Heart right ventricle (tissue), 16 donors: ENCODE results near the gene OR6C2. TPM values are rescaled to one million over a fixed set of nuclear protein-coding genes. Genes with fewer than 3 reads are reported as not detected.

ENCODE experiments used
- ATAC-seq, 8 donors: fragments of 200-7000 bp; cut with Tn5 transposase; one replicate each; pipeline ENCODE4 v1.9.1; 2020; ENCODE audit warnings: mild to moderate bottlenecking in 8 of 8, moderate library complexity in 8 of 8, moderate number of reproducible peaks in 1 of 8
- DNase-seq, 2 donors: peaks; one replicate each; pipeline ENCODE4 v3.0.0-alpha.2; 2020
- H3K27ac ChIP-seq, 10 donors: fragments of 200-600 bp; sonication (generic) in 2 of 10; one replicate each; pipeline versions ENCODE4 v1.5.0 to v1.8.0; 2020 to 2022; ENCODE audit warnings: mild to moderate bottlenecking in 3 of 10
- H3K27me3 ChIP-seq, 7 donors: fragments of 200-600 bp; one replicate each; pipeline ENCODE4 v1.8.0; 2021 to 2022; ENCODE audit warnings: mild to moderate bottlenecking in 2 of 7
- H3K36me3 ChIP-seq, 9 donors: fragments of 200-600 bp; sonication (generic) in 1 of 9; one replicate each; pipeline versions ENCODE4 v1.5.0 to v1.8.0; 2020 to 2022; ENCODE audit warnings: mild to moderate bottlenecking in 2 of 9
- H3K4me1 ChIP-seq, 9 donors: fragments of 200-600 bp; sonication (generic) in 1 of 9; one replicate each; pipeline versions ENCODE4 v1.5.0 to v1.8.0; 2020 to 2022; ENCODE audit warnings: mild to moderate bottlenecking in 4 of 9
- H3K4me3 ChIP-seq, 10 donors: fragments of 200-600 bp; sonication (generic) in 2 of 10; one replicate each; pipeline versions ENCODE4 v1.5.0 to v1.8.0; 2020 to 2022; ENCODE audit warnings: mild to moderate bottlenecking in 7 of 10, moderate library complexity in 2 of 10
- H3K9me3 ChIP-seq, 11 donors: fragments of 200-600 bp in 10 of 11; sonication (generic) in 2 of 11; one replicate each; pipeline versions ENCODE4 v1.5.0 to v1.8.0; 2013 to 2022; ENCODE audit warnings: mild to moderate bottlenecking in 2 of 11, control low read depth in 1 of 11, moderate library complexity in 1 of 11
- WGBS, 2 donors: extraction: QIAGEN DNeasy Blood & Tissue Kit; methylation state at CpG; one replicate each; pipeline ENCODE4 v1.1.7; 2013; ENCODE audit warnings: inconsistent platforms in 1 of 2; 5-methylcytosine and 5-hydroxymethylcytosine counted together
- intact Hi-C, 10 donors: fragments of 100-400 bp; cut with DNase I; formaldehyde crosslinking; loops; one replicate each; pipeline versions ENCODE4 v1.11.1 to v1.14.2; 2022
- polyA plus RNA-seq, 2 donors: library from polyadenylated mRNA; stranded (reverse); fragments of 200-250 nt; gene quantifications; one replicate each; pipeline ENCODE4 v1.2.3, GENCODE V29; 2013
- total RNA-seq, 10 donors: library from RNA; stranded (reverse); fragmentation: NEBNext Ultra II Directional in 3 of 10; extraction: Animal tissue kit (Norgen Biotek cat#: 25700) in 3 of 10; gene quantifications; one replicate each; pipeline versions ENCODE4 v1.2.1 to v1.2.4, GENCODE V29; 2021 to 2023
- TF ChIP-seq, protein P1 (sequence below), 9 donors: fragments of 200-600 bp; sonication (generic) in 2 of 9; IDR thresholded peaks; one replicate each; pipeline versions ENCODE4 v1.5.0 to v1.8.0; 2021 to 2022; ENCODE audit warnings: antibody characterized with exemption in 9 of 9, mild to moderate bottlenecking in 5 of 9, moderate library complexity in 1 of 9
- donor health status: Arrhythmogenic right ventricular cardiomyopathy.
- donor health status: ischemic (EF 13 %, LVEDD 7.1; RV severe dilation, severe dysfunction).
- donor health status: healthy with polysubstance abuse.
- donor health status: DM: no; HTN: yes; CAD: no.
- donor health status: DM: no; HTN: no; CAD: no.
- donor health status: ischemic (EF 25% LVEDD 6.9; RV normal size, moderate dysfunction).
- donor health status: ischemic (EF 25% LVEDD 5.7; RV mildly dilated, moderate dysfunction).
- donor health status: healthy.
- donor health status: DM: yes; HTN: yes; CAD: no.
- donor health status: Ischemic cardiomyopathy.
- donor health status: ischemic (EF 35%, LVEDD 5.7; RV mildly dilated, moderate dysfunction).
- donor health status: nonischemic (EF 11% LVEDD 7.7; RV severe dilation, severe dysfunction).
- donor health status: DM: yes; HTN: yes; CAD: no.
- donor health status: PGD.
- donor health status: ischemic (EF 29% LVEDD 5.4; RV normal size, mild dysfunction).
- donor health status: nonischemic (EF 23%, LVEDD 6.1; RV moderate dilation, normal function).

The OR6C2 gene
- total and polyA plus RNA-seq, 12 donors = not detected

DNA sequence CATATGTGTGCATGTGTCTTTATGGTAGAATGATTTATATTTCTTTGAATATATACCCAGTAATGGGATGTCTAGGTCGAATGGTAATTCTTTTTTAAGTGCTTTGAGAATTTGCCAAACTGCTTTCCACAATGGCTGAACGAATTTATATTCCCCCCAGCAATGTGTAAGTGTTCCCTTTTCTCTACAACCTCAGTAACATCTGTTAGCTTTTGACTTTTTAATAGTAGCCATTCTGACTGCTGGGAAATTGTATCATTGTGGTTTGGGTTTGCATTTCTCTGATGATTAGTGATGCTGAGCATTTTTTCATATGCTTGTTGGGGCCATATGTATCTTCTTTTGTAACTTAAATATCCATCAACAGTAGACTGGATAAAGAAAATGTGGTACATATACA, 57.7 kb downstream of the OR6C2 start:
- ATAC-seq = no peak
- TF ChIP-seq, protein P1, sequence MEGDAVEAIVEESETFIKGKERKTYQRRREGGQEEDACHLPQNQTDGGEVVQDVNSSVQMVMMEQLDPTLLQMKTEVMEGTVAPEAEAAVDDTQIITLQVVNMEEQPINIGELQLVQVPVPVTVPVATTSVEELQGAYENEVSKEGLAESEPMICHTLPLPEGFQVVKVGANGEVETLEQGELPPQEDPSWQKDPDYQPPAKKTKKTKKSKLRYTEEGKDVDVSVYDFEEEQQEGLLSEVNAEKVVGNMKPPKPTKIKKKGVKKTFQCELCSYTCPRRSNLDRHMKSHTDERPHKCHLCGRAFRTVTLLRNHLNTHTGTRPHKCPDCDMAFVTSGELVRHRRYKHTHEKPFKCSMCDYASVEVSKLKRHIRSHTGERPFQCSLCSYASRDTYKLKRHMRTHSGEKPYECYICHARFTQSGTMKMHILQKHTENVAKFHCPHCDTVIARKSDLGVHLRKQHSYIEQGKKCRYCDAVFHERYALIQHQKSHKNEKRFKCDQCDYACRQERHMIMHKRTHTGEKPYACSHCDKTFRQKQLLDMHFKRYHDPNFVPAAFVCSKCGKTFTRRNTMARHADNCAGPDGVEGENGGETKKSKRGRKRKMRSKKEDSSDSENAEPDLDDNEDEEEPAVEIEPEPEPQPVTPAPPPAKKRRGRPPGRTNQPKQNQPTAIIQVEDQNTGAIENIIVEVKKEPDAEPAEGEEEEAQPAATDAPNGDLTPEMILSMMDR (IDR thresholded peaks at IDR 0.05) = no peak
- Histone ChIP-seq H3K27ac (no peak overlapping the region), H3K4me1 (no peaks in the 10 kb centered on the region), H3K9me3 (peaks cover 0 to 7% (median 0%) of the 10 kb centered on the region in 11 donors), H3K27me3 (no peaks in the 10 kb centered on the region), H3K4me3 (no peak overlapping the region), H3K36me3 (no peaks in the 10 kb centered on the region)
- 36 to 45% methylated on average over 2 of the region's 2 CpGs for WGBS, 2 donors
- intact Hi-C loops = no loop called here
- no peak for DNase-seq

Other genes with a start within 250 kb of the OR6C2 start
- gene OR10A7, start 223.1 kb upstream of the OR6C2 start, total RNA-seq = not detected
- gene OR10A7, start 223.1 kb upstream of the OR6C2 start, polyA plus RNA-seq = not detected
- not detected for gene OR6C74, start 199.5 kb upstream of the OR6C2 start, total RNA-seq
- gene OR6C74, start 199.5 kb upstream of the OR6C2 start, polyA plus RNA-seq = not detected
- gene OR6C6, start 147.5 kb upstream of the OR6C2 start, total RNA-seq = not detected
- gene OR6C6, start 147.5 kb upstream of the OR6C2 start, polyA plus RNA-seq = not detected
- gene OR6C1, start 129.7 kb upstream of the OR6C2 start, total RNA-seq = not detected
- gene OR6C1, start 129.7 kb upstream of the OR6C2 start, polyA plus RNA-seq = not detected
- gene OR6C3, start 113.3 kb upstream of the OR6C2 start, total RNA-seq = not detected
- not detected for gene OR6C3, start 113.3 kb upstream of the OR6C2 start, polyA plus RNA-seq
- gene OR6C75, start 81.1 kb upstream of the OR6C2 start, total RNA-seq = not detected
- gene OR6C75, start 81.1 kb upstream of the OR6C2 start, polyA plus RNA-seq = not detected
- gene OR6C65, start 43.5 kb upstream of the OR6C2 start, total RNA-seq = not detected
- gene OR6C65, start 43.5 kb upstream of the OR6C2 start, polyA plus RNA-seq = not detected
- gene OR6C76, start 17.8 kb upstream of the OR6C2 start, total RNA-seq = not detected
- gene OR6C76, start 17.8 kb upstream of the OR6C2 start, polyA plus RNA-seq = not detected
- gene OR6C70, start 26.1 kb downstream of the OR6C2 start, total RNA-seq = under 1 TPM in 1 of 10 donors, not detected in 9; 0.28 TPM
- not detected for gene OR6C70, start 26.1 kb downstream of the OR6C2 start, polyA plus RNA-seq
- not detected for gene OR6C68, start 48.3 kb downstream of the OR6C2 start, total RNA-seq
- not detected for gene OR6C68, start 48.3 kb downstream of the OR6C2 start, polyA plus RNA-seq
- gene OR6C4, start 105.5 kb downstream of the OR6C2 start, total RNA-seq = not detected
- gene OR6C4, start 105.5 kb downstream of the OR6C2 start, polyA plus RNA-seq = not detected
- gene OR2AP1, start 128.4 kb downstream of the OR6C2 start, total RNA-seq = not detected
- not detected for gene OR2AP1, start 128.4 kb downstream of the OR6C2 start, polyA plus RNA-seq
- gene OR10P1, start 192.8 kb downstream of the OR6C2 start, total RNA-seq = not detected
- not detected for gene OR10P1, start 192.8 kb downstream of the OR6C2 start, polyA plus RNA-seq